MM.1S (cell line): ENCODE results near the gene ZKSCAN4.
A peak's percentile ranks its signal among the peaks of the same experiment; 100 is the strongest.

ENCODE experiments used
- DNase-seq: peaks from one replicate; pipeline ENCODE4 v3.0.0-alpha.2; 2015
- H2AFZ ChIP-seq: fragments of 300-600 bp; sonication (generic); 2 replicates; pipeline ENCODE4 v1.6.0; 2016; ENCODE audit warnings: antibody characterized with exemption, low read length
- H3F3A ChIP-seq: fragments of 300-600 bp; sonication (generic); 2 replicates; pipeline ENCODE4 v1.6.1; 2016; ENCODE audit warnings: mild to moderate bottlenecking, antibody characterized with exemption, low read length, moderate library complexity, mixed read lengths; ENCODE audit not compliant: insufficient read depth
- H3K27ac ChIP-seq: fragments of 300-600 bp; sonication (generic); 2 replicates; pipeline ENCODE4 v1.5.1; 2016; ENCODE audit warnings: mild to moderate bottlenecking, low read length
- H3K27me3 ChIP-seq: fragments of 300-600 bp; sonication (generic); replicated peaks from 2 replicates; pipeline ENCODE4 v1.6.0; 2016; ENCODE audit warnings: low read length; ENCODE audit not compliant: insufficient read depth
- H3K36me3 ChIP-seq: fragments of 300-600 bp; sonication (generic); replicated peaks from 2 replicates; pipeline ENCODE4 v1.6.1; 2016; ENCODE audit warnings: mild to moderate bottlenecking, low read length, mixed read lengths; ENCODE audit not compliant: insufficient read depth
- H3K4me1 ChIP-seq: fragments of 300-600 bp; sonication (generic); 2 replicates; pipeline ENCODE4 v1.6.1; 2016; ENCODE audit warnings: low read length, mixed read lengths
- H3K4me2 ChIP-seq: fragments of 300-600 bp; sonication (generic); 2 replicates; pipeline ENCODE4 v1.6.0; 2016; ENCODE audit warnings: low read depth, low read length
- H3K4me3 ChIP-seq: fragments of 300-600 bp; sonication (generic); 2 replicates; pipeline ENCODE4 v1.5.1; 2016; ENCODE audit warnings: low read length, mixed read lengths
- H3K79me2 ChIP-seq: fragments of 300-600 bp; sonication (generic); 2 replicates; pipeline ENCODE4 v1.6.1; 2016; ENCODE audit warnings: mixed run types, low read length, mixed read lengths
- H3K9ac ChIP-seq: fragments of 300-600 bp; sonication (generic); 2 replicates; pipeline ENCODE4 v1.6.1; 2016; ENCODE audit warnings: low read length, mixed read lengths
- H3K9me2 ChIP-seq: fragments of 300-600 bp; sonication (generic); replicated peaks from 2 replicates; pipeline ENCODE4 v1.6.1; 2016; ENCODE audit warnings: mild to moderate bottlenecking, low read length, mixed read lengths; ENCODE audit not compliant: insufficient read depth
- H3K9me3 ChIP-seq: fragments of 300-600 bp; sonication (generic); replicated peaks from 2 replicates; pipeline ENCODE4 v1.6.1; 2016; ENCODE audit warnings: mild to moderate bottlenecking, low read length, mixed read lengths; ENCODE audit not compliant: insufficient read depth
- H4K20me1 ChIP-seq: fragments of 300-600 bp; sonication (generic); 2 replicates; pipeline ENCODE4 v1.6.1; 2016; ENCODE audit warnings: mild to moderate bottlenecking, low read length, moderate library complexity, mixed read lengths; ENCODE audit not compliant: insufficient read depth
- CTCF ChIP-seq: fragments of 300-600 bp; sonication (generic); IDR thresholded peaks from 2 replicates; pipeline ENCODE4 v1.5.1; 2016; ENCODE audit warnings: antibody characterized with exemption, low read length, mixed read lengths
- EZH2 ChIP-seq: fragments of 300-600 bp; sonication (generic); optimal IDR thresholded peaks from 2 replicates; pipeline ENCODE3; 2017; ENCODE audit warnings: low read depth, mild to moderate bottlenecking, antibody characterized with exemption, low read length, mixed read lengths
- EZH2phosphoT487 ChIP-seq: fragments of 300-600 bp; sonication (generic); IDR thresholded peaks from 2 replicates; pipeline ENCODE4 v1.6.1; 2018; ENCODE audit warnings: antibody characterized with exemption, low read length

Gene ZKSCAN4

GRCh38 chr6:28206928-28207509 lies 45.0 kb downstream of the ZKSCAN4 start:
- Histone ChIP-seq H3K9me2 (no peaks in the 10 kb centered on the region), H3F3A (0 out of 2 replicates have a peak, but pooled peaks cover under 1% of the 10 kb centered on the region), H3K4me1 (peaks cover 4% of the 10 kb centered on the region; the same call in 1 of the 2 replicates), H3K4me2 (peak overlapping the region; percentile 81; the same call in 1 of the 2 replicates), H3K27me3 (peaks cover 44% of the 10 kb centered on the region), H3K9ac (no peak overlapping the region), H3K4me3 (peak overlapping the region; percentile 60), H2AFZ (peak overlapping the region; percentile 65), H3K79me2 (no peaks in the 10 kb centered on the region), H3K36me3 (no peaks in the 10 kb centered on the region), H3K27ac (no peak overlapping the region), H4K20me1 (no peaks in the 10 kb centered on the region), H3K9me3 (no peaks in the 10 kb centered on the region)
- DNase-seq = no peak
- TF ChIP-seq EZH2 = no peak
- TF ChIP-seq EZH2phosphoT487 = no peak
- no peak for TF ChIP-seq CTCF

GRCh38 chr6:28206527-28206926 lies 45.5 kb downstream of the ZKSCAN4 start:
- Histone ChIP-seq H3K27me3 (peaks cover 44% of the 10 kb centered on the region), H3K36me3 (no peaks in the 10 kb centered on the region), H3K4me1 (peaks cover 4% of the 10 kb centered on the region; the same call in 1 of the 2 replicates), H3K79me2 (no peaks in the 10 kb centered on the region), H4K20me1 (no peaks in the 10 kb centered on the region), H3K4me2 (no peak overlapping the region), H3K27ac (no peak overlapping the region), H3K9me3 (no peaks in the 10 kb centered on the region), H3K9me2 (no peaks in the 10 kb centered on the region), H3K9ac (no peak overlapping the region), H3F3A (no peaks in the 10 kb centered on the region), H2AFZ (no peak overlapping the region), H3K4me3 (no peak overlapping the region)
- no peak for DNase-seq
- no peak for TF ChIP-seq EZH2
- TF ChIP-seq EZH2phosphoT487 = no peak
- TF ChIP-seq CTCF = no peak

GRCh38 chr6:28205879-28206278 lies 46.2 kb downstream of the ZKSCAN4 start:
- Histone ChIP-seq H3K9me2 (no peaks in the 10 kb centered on the region), H3F3A (no peaks in the 10 kb centered on the region), H2AFZ (no peak overlapping the region), H4K20me1 (no peaks in the 10 kb centered on the region), H3K27ac (no peak overlapping the region), H3K4me3 (no peak overlapping the region), H3K4me1 (peaks cover 4% of the 10 kb centered on the region; the same call in 1 of the 2 replicates), H3K36me3 (no peaks in the 10 kb centered on the region), H3K9me3 (no peaks in the 10 kb centered on the region), H3K9ac (no peak overlapping the region), H3K4me2 (no peak overlapping the region), H3K79me2 (no peaks in the 10 kb centered on the region), H3K27me3 (peaks cover 44% of the 10 kb centered on the region)
- no peak for TF ChIP-seq EZH2phosphoT487
- no peak for TF ChIP-seq EZH2
- TF ChIP-seq CTCF = no peak
- DNase-seq = no peak
